Measurements from ENCODE around the gene MAP4K3. TPM values are rescaled to one million over a fixed set of nuclear protein-coding genes. Genes with fewer than 3 reads are reported as not detected.
A peak's percentile ranks its signal among the peaks of the same experiment; 100 is the strongest.

The MAP4K3 gene
- total RNA-seq, 1 donor from 2014 or later: 58.1 TPM

DNA sequence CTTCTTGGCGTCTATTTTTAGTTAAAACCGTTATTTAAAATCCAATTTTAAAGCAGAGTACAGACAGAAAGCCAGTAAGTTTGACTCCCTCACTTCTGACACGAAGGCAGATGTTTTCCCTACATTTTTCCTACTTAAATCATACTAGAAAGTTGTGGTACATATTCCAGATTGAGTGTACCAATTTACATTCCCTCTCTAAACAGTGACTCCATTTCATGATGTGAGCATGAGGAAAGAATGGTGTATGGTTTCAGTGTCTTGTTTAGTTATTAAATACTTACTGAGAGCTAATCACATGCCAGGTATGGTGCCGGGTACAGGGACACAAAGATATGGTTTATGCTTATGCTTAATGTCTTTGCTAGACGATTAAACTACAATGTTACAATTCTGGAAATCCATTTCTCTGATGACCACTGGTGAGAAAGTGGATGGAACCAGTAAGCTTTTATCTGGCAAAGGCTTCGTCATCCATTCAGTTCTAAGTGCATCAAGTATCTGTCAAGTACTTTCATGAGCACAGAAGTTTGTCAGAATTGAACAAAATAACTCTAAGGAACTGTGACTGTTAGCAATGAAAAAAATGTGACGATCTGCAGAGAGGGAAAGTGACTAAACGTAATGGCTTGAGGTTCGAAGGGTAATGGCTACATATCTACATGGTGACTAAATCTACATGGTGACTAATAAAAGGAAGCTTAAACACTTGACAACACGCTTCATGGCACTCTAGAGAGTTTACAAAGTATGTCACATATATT, 25.7 kb downstream of the MAP4K3 start:
- no peaks in the 10 kb centered on the region for H3K9me3 ChIP-seq (ENCODE audit: insufficient read depth, low read depth, low read length)
- Mint-ChIP-seq H3K4me1 (ENCODE audit: low read depth, unreplicated experiment) (peaks cover 71% of the 10 kb centered on the region), H3K27ac (ENCODE audit: unreplicated experiment) (peak overlapping the region; percentile 93), H3K4me3 (ENCODE audit: unreplicated experiment) (no peak overlapping the region), H3K9me3 (ENCODE audit: unreplicated experiment) (no peaks in the 10 kb centered on the region), H3K27me3 (ENCODE audit: low read depth, unreplicated experiment) (no peaks in the 10 kb centered on the region), H3K36me3 (ENCODE audit: low read depth, unreplicated experiment) (no peaks in the 10 kb centered on the region)
- no peak overlapping the region for H2AFZ ChIP-seq (ENCODE audit: low read depth, low read length)
- DNase-seq (ENCODE audit: low read depth) (peak; percentile 97), FAIRE-seq (peak; percentile 98)
- TF ChIP-seq EZH2 (IDR thresholded peaks at IDR 0.05; ENCODE audit: insufficient read depth, low read length): no peak
- TF ChIP-seq, protein P1, sequence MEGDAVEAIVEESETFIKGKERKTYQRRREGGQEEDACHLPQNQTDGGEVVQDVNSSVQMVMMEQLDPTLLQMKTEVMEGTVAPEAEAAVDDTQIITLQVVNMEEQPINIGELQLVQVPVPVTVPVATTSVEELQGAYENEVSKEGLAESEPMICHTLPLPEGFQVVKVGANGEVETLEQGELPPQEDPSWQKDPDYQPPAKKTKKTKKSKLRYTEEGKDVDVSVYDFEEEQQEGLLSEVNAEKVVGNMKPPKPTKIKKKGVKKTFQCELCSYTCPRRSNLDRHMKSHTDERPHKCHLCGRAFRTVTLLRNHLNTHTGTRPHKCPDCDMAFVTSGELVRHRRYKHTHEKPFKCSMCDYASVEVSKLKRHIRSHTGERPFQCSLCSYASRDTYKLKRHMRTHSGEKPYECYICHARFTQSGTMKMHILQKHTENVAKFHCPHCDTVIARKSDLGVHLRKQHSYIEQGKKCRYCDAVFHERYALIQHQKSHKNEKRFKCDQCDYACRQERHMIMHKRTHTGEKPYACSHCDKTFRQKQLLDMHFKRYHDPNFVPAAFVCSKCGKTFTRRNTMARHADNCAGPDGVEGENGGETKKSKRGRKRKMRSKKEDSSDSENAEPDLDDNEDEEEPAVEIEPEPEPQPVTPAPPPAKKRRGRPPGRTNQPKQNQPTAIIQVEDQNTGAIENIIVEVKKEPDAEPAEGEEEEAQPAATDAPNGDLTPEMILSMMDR (IDR thresholded peaks at IDR 0.05; ENCODE audit: insufficient read depth, low read depth, low read length): no peak
- no peaks in the 10 kb centered on the region for H3K27me3 ChIP-seq (ENCODE audit: insufficient read depth, low read length)
- H3K9ac ChIP-seq (ENCODE audit: low read length): peak overlapping the region; percentile 76
- H3K36me3 ChIP-seq (ENCODE audit: insufficient read depth, low read length): no peaks in the 10 kb centered on the region
- H3K4me1 ChIP-seq (ENCODE audit: insufficient read depth, low read length): peaks cover 25% of the 10 kb centered on the region
- H4K20me1 ChIP-seq (ENCODE audit: insufficient read depth, low read length): peaks cover 58% of the 10 kb centered on the region
- H3K4me2 ChIP-seq (ENCODE audit: low read length): peak overlapping the region; percentile 77
- peak overlapping the region; percentile 41 for H3K4me3 ChIP-seq (ENCODE audit: insufficient read depth, low read depth, low read length)
- peaks cover 99% of the 10 kb centered on the region for H3K79me2 ChIP-seq (ENCODE audit: insufficient read depth, low read length)
- peak overlapping the region; percentile 94 for H3K27ac ChIP-seq (ENCODE audit: low read depth, low read length)

DNA sequence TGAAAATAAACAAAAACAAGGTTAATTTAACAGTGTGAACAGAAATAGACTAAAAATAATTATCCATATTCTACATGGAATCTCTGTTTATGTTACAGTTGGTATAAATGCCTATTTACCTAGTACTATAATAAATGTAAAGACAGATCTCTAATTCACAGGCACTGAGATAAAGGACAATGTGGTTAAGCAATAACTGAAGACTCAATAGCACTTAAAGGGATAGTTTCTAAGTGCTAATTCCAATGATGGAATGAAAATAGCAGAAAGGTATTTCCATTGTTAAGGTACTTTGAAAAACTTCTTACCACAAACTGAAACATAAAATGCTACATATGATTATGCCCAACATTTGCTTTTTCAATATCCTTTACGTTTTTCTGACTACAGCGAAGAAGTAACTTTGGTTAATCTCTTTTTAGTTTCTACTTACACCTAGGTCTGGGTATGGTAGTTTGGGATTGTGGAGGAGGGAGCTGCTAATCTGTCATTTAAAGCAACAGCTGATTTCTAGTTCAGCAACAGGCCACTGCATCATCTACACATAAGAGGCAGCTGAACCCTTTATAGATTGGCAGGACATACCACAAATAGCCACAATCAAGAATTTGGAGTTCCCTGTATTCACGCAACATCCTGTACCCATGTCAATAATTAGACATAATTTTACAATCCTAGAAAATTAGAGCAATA, 27.2 kb downstream of the MAP4K3 start:
- peak overlapping the region; percentile 87 for H3K27ac Mint-ChIP-seq (ENCODE audit: unreplicated experiment)
- H3K9me3 Mint-ChIP-seq (ENCODE audit: unreplicated experiment): no peaks in the 10 kb centered on the region
- Histone ChIP-seq H3K4me2 (ENCODE audit: low read length) (peak overlapping the region; percentile 7), H3K27ac (ENCODE audit: low read depth, low read length) (peak overlapping the region; percentile 94), H2AFZ (ENCODE audit: low read depth, low read length) (no peak overlapping the region), H3K27me3 (ENCODE audit: insufficient read depth, low read length) (no peaks in the 10 kb centered on the region), H3K9ac (ENCODE audit: low read length) (no peak overlapping the region), H3K4me1 (ENCODE audit: insufficient read depth, low read length) (peaks cover 25% of the 10 kb centered on the region), H3K79me2 (ENCODE audit: insufficient read depth, low read length) (peaks cover 100% of the 10 kb centered on the region), H3K4me3 (ENCODE audit: insufficient read depth, low read depth, low read length) (no peak overlapping the region), H3K9me3 (ENCODE audit: insufficient read depth, low read depth, low read length) (no peaks in the 10 kb centered on the region), H3K36me3 (ENCODE audit: insufficient read depth, low read length) (no peaks in the 10 kb centered on the region), H4K20me1 (ENCODE audit: insufficient read depth, low read length) (peaks cover 61% of the 10 kb centered on the region)
- no peaks in the 10 kb centered on the region for H3K36me3 Mint-ChIP-seq (ENCODE audit: low read depth, unreplicated experiment)
- DNase-seq (ENCODE audit: low read depth) (no peak), FAIRE-seq (peak; percentile 34)
- H3K27me3 Mint-ChIP-seq (ENCODE audit: low read depth, unreplicated experiment): no peaks in the 10 kb centered on the region
- H3K4me3 Mint-ChIP-seq (ENCODE audit: unreplicated experiment): no peak overlapping the region
- TF ChIP-seq EZH2 (IDR thresholded peaks at IDR 0.05; ENCODE audit: insufficient read depth, low read length): no peak
- TF ChIP-seq, protein P1 (IDR thresholded peaks at IDR 0.05; ENCODE audit: insufficient read depth, low read depth, low read length): no peak
- H3K4me1 Mint-ChIP-seq (ENCODE audit: low read depth, unreplicated experiment): peaks cover 80% of the 10 kb centered on the region

All from astrocyte (in vitro differentiated cells and primary cell).